Natural killer cell treated with Interleukin-12 subunit alpha and Interleukin-12 subunit beta and Interleukin-15 and Interleukin-18, amount 100 ng/mL, for 72 hours (primary cell): ENCODE data around the gene ACTL8. TPM values are rescaled to one million over a fixed set of nuclear protein-coding genes. Genes with fewer than 3 reads are reported as not detected.
A peak's percentile ranks its signal among the peaks of the same experiment; 100 is the strongest.

Source experiments
- ATAC-seq, 2 donors: fragments of 150-1000 bp; cut with Tn5 transposase in 1 of 2; sonication (Bioruptor Pico), chemical (Tn5 transposase) in 1 of 2; 2 replicates each; pipeline ENCODE4 v1.10.0; 2021
- DNase-seq: peaks from one replicate; pipeline ENCODE4 v3.0.0; 2022; ENCODE audit warnings: low spot score
- H3K27ac Mint-ChIP-seq, 2 donors: 1 replicate in 1 of 2; 2 replicates in 1 of 2; pipeline ENCODE4 v1.8.0; 2022; ENCODE audit warnings: mixed read lengths in 2 of 2, mild to moderate bottlenecking in 1 of 2, moderate library complexity in 1 of 2
- H3K27me3 Mint-ChIP-seq, 2 donors: 1 replicate in 1 of 2; 2 replicates in 1 of 2; pipeline ENCODE4 v1.8.0; 2022; ENCODE audit warnings: mixed read lengths in 2 of 2
- H3K36me3 Mint-ChIP-seq: one replicate; pipeline ENCODE4 v1.8.0; 2022; ENCODE audit warnings: mixed read lengths
- H3K4me1 Mint-ChIP-seq, 2 donors: 1 replicate in 1 of 2; 2 replicates in 1 of 2; pipeline ENCODE4 v1.8.0; 2022; ENCODE audit warnings: low read depth in 2 of 2, mixed read lengths in 2 of 2, mild to moderate bottlenecking in 1 of 2
- H3K4me3 Mint-ChIP-seq: one replicate; pipeline ENCODE4 v1.8.0; 2022; ENCODE audit warnings: mixed read lengths
- H3K9me3 Mint-ChIP-seq: 2 replicates; pipeline ENCODE4 v1.8.0; 2022; ENCODE audit warnings: mixed read lengths
- total RNA-seq, 2 donors: library from RNA; stranded (reverse); gene quantifications; one replicate each; pipeline ENCODE4 v1.2.3, GENCODE V29; 2022

ACTL8 gene
- total RNA-seq, 2 donors from 2014 or later, result not detected

GRCh38 chr1:17857109-17857499 lies 102.0 kb downstream of the ACTL8 start:
- Mint-ChIP-seq H3K4me3 (no peak overlapping the region), H3K4me1 (no peaks in the 10 kb centered on the region), H3K36me3 (no peaks in the 10 kb centered on the region)

DNA sequence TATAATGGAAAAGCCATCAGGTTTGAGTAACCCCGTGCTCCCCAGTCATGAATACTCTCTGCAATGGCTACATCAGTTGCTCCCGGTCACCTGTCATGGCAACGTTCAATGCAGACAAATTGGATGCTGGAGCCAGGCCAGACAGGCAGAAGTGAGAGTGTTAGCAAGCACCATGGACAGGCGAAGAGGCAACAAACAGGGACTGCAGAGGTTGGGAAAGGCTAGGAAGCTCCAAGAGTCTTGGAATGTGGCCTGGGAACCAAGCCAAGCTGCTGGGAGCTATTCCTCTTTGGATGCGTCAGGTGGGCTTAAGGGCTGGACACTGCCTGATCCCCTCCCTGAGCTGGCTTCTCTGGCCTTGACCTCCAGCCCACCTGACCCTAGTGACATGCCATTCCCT lies 102.9 kb downstream of the ACTL8 start:
- H3K27me3 Mint-ChIP-seq, result peaks cover 8 to 23% of the 10 kb centered on the region in 2 donors
- ATAC-seq, result no peak
- no peaks in the 10 kb centered on the region for H3K4me1 Mint-ChIP-seq
- no peaks in the 10 kb centered on the region for H3K9me3 Mint-ChIP-seq
- H3K4me3 Mint-ChIP-seq, result no peak overlapping the region
- no peaks in the 10 kb centered on the region for H3K36me3 Mint-ChIP-seq
- DNase-seq, result no peak
- no peak overlapping the region for H3K27ac Mint-ChIP-seq

More at GRCh38 chr1:17857109-17857499, 102.0 kb downstream of the ACTL8 start:
- Mint-ChIP-seq H3K9me3 (no peaks in the 10 kb centered on the region), H3K27me3 (peaks cover 8 to 23% of the 10 kb centered on the region in 2 donors), H3K27ac (no peak overlapping the region)
- no peak for ATAC-seq
- no peak for DNase-seq

GRCh38 chr1:17860812-17861211 lies 105.7 kb downstream of the ACTL8 start:
- H3K27me3 Mint-ChIP-seq, result peaks cover 12 to 17% of the 10 kb centered on the region in 2 donors
- ATAC-seq, result no peak
- H3K9me3 Mint-ChIP-seq, result no peaks in the 10 kb centered on the region
- DNase-seq, result no peak
- no peak overlapping the region for H3K4me3 Mint-ChIP-seq
- H3K27ac Mint-ChIP-seq, result no peak overlapping the region
- H3K4me1 Mint-ChIP-seq, result no peaks in the 10 kb centered on the region
- H3K36me3 Mint-ChIP-seq, result no peaks in the 10 kb centered on the region

DNA sequence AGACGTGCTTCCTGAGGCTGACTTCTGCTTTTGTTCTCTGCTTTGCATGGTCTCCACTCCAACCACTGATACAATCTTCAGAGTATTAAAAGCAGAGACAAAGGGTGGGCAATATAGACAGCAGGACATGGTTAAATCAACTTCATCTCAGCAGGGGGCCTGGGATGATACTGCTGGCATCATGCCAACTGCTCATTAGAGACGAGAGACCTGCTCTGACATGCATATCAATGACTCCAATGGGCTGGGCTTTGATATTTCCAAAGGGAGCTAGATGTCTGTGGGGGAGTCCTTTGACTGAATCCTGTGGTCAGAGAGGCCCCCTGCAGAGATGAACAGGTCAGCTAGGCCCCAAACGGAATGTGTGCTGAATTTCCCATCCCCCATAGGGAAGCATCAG lies 106.6 kb downstream of the ACTL8 start:
- H3K27ac Mint-ChIP-seq, result no peak overlapping the region
- H3K4me3 Mint-ChIP-seq, result no peak overlapping the region
- peaks cover 12 to 17% of the 10 kb centered on the region in 2 donors for H3K27me3 Mint-ChIP-seq
- ATAC-seq, result no peak
- H3K4me1 Mint-ChIP-seq, result no peaks in the 10 kb centered on the region
- H3K9me3 Mint-ChIP-seq, result no peaks in the 10 kb centered on the region
- no peak for DNase-seq
- H3K36me3 Mint-ChIP-seq, result no peaks in the 10 kb centered on the region

DNA sequence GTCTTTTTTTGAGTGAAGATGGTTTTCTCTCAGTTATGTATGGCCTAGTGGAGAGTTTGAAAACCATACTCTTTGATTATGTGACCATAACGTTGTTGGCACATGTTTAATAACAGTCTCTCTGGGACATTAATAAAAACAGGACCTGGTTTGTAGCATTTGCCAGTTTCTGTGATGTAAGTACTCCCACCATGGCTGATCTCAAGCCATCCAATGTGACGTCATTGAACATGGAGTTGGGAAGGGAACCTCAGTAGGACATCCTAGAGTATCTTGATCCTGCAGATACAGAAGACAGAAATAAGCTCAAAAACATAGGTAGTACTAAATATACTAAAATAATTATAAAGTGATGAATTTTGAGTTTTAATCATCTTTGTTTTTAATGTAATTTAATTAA lies 107.0 kb downstream of the ACTL8 start:
- Mint-ChIP-seq H3K4me1 (no peaks in the 10 kb centered on the region), H3K27ac (no peak overlapping the region), H3K9me3 (no peaks in the 10 kb centered on the region), H3K27me3 (peaks cover 16 to 18% of the 10 kb centered on the region in 2 donors), H3K36me3 (no peaks in the 10 kb centered on the region), H3K4me3 (no peak overlapping the region)
- no peak for ATAC-seq
- no peak for DNase-seq

GRCh38 chr1:17865912-17866739 lies 111.0 kb downstream of the ACTL8 start:
- H3K36me3 Mint-ChIP-seq, result no peaks in the 10 kb centered on the region
- H3K4me1 Mint-ChIP-seq, result no peaks in the 10 kb centered on the region
- no peak overlapping the region for H3K4me3 Mint-ChIP-seq
- DNase-seq, result no peak
- H3K27ac Mint-ChIP-seq, result no peak overlapping the region
- no peak for ATAC-seq
- peaks cover 14 to 17% of the 10 kb centered on the region in 2 donors for H3K27me3 Mint-ChIP-seq
- no peaks in the 10 kb centered on the region for H3K9me3 Mint-ChIP-seq

- no peaks in the 10 kb centered on the region for H3K9me3 Mint-ChIP-seq
- no peaks in the 10 kb centered on the region for H3K36me3 Mint-ChIP-seq
- ATAC-seq, result no peak
- no peak overlapping the region for H3K4me3 Mint-ChIP-seq
- H3K4me1 Mint-ChIP-seq, result no peaks in the 10 kb centered on the region
- peaks cover 12 to 16% of the 10 kb centered on the region in 2 donors for H3K27me3 Mint-ChIP-seq
- DNase-seq, result no peak
- H3K27ac Mint-ChIP-seq, result no peak overlapping the region
Measured at GRCh38 chr1:17866740-17867029, 111.6 kb downstream of the ACTL8 start.

- no peak overlapping the region for H3K4me3 Mint-ChIP-seq
- H3K27ac Mint-ChIP-seq, result no peak overlapping the region
- DNase-seq (no peak), ATAC-seq (no peak)
- no peaks in the 10 kb centered on the region for H3K36me3 Mint-ChIP-seq
- H3K27me3 Mint-ChIP-seq, result peaks cover 12 to 16% of the 10 kb centered on the region in 2 donors
- H3K4me1 Mint-ChIP-seq, result no peaks in the 10 kb centered on the region
- no peaks in the 10 kb centered on the region for H3K9me3 Mint-ChIP-seq
Measured at GRCh38 chr1:17867470-17867869, 112.3 kb downstream of the ACTL8 start.

GRCh38 chr1:17869815-17870214 lies 114.7 kb downstream of the ACTL8 start:
- ATAC-seq (no peak), DNase-seq (no peak)
- H3K4me1 Mint-ChIP-seq, result no peaks in the 10 kb centered on the region
- H3K9me3 Mint-ChIP-seq, result no peaks in the 10 kb centered on the region
- no peak overlapping the region for H3K27ac Mint-ChIP-seq
- H3K4me3 Mint-ChIP-seq, result no peak overlapping the region
- no peaks in the 10 kb centered on the region for H3K36me3 Mint-ChIP-seq
- peaks cover 12% of the 10 kb centered on the region in 2 donors for H3K27me3 Mint-ChIP-seq

DNA sequence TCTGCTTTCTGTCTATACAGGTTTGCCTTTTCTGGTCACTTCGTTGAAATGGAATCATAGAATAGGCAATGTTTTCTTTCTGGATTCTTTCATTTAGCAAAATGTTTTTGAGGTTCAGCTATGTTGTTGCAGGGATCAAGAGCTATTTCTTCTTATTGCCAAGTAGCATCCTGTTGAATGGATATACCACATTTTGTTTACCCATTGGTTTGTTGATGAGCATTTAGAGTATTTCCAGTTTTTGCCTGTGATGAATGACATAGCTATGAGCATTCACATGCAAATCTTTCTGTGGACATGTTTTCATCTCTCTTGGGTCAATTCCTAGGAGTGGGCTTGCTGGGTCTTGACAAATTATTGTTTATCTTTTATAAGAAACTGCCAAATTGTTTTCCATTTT lies 115.5 kb downstream of the ACTL8 start:
- Mint-ChIP-seq H3K27me3 (peaks cover 12 to 17% of the 10 kb centered on the region in 2 donors), H3K36me3 (no peaks in the 10 kb centered on the region), H3K4me3 (no peak overlapping the region), H3K9me3 (no peaks in the 10 kb centered on the region), H3K4me1 (no peaks in the 10 kb centered on the region), H3K27ac (no peak overlapping the region)
- DNase-seq (no peak), ATAC-seq (no peak)

DNA sequence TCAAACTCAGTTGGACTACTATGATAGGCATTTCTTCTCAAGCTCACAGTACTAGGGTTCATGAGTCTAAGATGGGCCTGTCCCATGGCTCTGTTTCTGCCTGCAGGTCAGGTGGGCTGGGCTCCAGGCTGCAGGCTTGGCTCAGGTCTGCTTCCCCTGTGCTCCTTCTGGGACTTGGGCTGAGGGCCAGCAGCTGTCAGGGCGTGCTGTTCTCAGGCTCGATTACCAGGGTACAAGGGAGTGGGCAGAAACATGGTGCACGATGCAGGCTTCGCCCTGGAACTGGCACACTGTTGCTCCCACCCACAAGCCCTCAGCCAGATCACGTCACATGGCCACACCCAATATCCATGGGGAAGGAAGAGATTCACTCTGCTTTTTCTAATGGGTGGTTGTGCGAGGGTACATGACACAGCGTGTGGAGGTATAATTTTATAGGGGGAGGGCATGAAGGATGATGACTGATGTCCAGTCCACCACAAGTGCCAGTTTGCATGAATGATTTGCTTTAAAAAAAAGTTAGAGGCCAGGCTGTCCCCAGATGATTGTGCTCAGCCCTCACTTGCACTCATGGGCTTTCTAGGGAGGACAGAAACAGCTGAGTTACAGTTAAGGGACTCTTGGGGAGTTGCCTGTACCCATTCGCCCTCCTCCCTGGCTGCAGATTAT lies 118.0 kb downstream of the ACTL8 start:
- no peak for DNase-seq
- Mint-ChIP-seq H3K4me1 (no peaks in the 10 kb centered on the region), H3K4me3 (no peak overlapping the region), H3K36me3 (no peaks in the 10 kb centered on the region), H3K27me3 (peaks cover 7 to 11% of the 10 kb centered on the region in 2 donors), H3K9me3 (no peaks in the 10 kb centered on the region), H3K27ac (no peak overlapping the region)
- peak in 1 of 2 donors; percentile 36 for ATAC-seq

DNA sequence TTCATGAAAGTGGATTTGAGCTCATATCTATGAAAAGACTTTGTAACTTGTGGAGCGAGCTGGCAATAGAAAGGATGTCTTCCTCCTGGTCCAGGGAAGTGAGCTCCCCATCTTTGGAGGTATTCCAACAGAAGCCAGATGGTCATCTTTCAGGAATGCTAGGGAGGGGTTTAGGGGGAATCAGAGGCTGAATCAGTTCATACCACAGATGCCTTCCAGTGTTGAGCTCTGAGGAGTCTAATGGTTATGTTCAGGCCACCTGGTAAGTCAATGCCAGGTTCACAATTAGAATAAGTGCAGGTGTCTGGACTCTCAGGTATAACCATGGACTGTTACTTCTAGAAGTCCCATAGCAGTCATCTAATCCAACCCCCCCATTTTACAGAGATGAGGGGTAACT lies 119.1 kb downstream of the ACTL8 start:
- Mint-ChIP-seq H3K27me3 (peaks cover 7 to 9% of the 10 kb centered on the region in 2 donors), H3K36me3 (no peaks in the 10 kb centered on the region), H3K4me3 (no peak overlapping the region), H3K27ac (no peak overlapping the region), H3K4me1 (no peaks in the 10 kb centered on the region), H3K9me3 (no peaks in the 10 kb centered on the region)
- no peak for ATAC-seq
- DNase-seq, result no peak

- H3K9me3 Mint-ChIP-seq, result no peaks in the 10 kb centered on the region
- no peaks in the 10 kb centered on the region for H3K36me3 Mint-ChIP-seq
- peaks cover 7 to 11% of the 10 kb centered on the region in 2 donors for H3K27me3 Mint-ChIP-seq
- H3K4me3 Mint-ChIP-seq, result no peak overlapping the region
- ATAC-seq (no peak), DNase-seq (no peak)
- no peak overlapping the region for H3K27ac Mint-ChIP-seq
- no peaks in the 10 kb centered on the region for H3K4me1 Mint-ChIP-seq
Measured at GRCh38 chr1:17874710-17875109, 119.6 kb downstream of the ACTL8 start.

DNA sequence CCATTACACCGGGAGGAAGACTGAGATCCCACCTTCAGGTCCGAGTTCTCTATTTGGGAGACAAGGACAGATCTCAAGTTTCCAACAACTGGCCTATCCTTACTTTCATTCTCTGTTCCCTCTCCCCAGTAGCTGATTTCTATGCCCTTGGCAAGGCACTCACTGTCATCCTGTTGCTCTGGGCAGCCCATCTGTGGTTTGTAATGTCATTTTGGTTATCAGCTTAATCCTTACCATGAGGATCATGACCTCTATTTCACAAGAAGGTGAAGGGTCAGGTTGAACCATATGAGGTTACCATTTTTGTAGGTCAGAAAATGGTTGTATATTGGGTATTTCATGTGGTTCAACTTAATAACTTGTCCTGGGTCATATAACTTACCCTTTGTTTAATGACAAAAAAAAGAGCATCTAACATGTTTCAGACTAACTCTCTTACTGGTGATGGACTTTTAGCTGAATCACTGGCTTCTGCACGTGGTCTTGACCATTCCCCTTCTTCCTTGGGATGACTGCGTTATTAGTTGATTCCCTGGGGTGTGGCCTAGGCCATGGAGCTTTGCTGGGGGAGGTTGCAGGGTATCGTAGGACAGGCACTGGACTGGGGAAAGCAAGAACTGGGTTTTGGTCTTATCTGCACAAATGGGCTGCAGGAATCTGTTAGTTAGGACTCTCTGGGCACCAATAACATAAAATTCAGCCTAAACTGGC lies 120.2 kb downstream of the ACTL8 start:
- no peaks in the 10 kb centered on the region for H3K36me3 Mint-ChIP-seq
- ATAC-seq (no peak), DNase-seq (no peak)
- no peaks in the 10 kb centered on the region for H3K9me3 Mint-ChIP-seq
- no peaks in the 10 kb centered on the region for H3K4me1 Mint-ChIP-seq
- no peak overlapping the region for H3K4me3 Mint-ChIP-seq
- H3K27ac Mint-ChIP-seq, result no peak overlapping the region
- H3K27me3 Mint-ChIP-seq, result peaks cover 7 to 12% of the 10 kb centered on the region in 2 donors
